ENCODE results near the gene SORBS1. TPM values are rescaled to one million over a fixed set of nuclear protein-coding genes. Genes with fewer than 3 reads are reported as not detected.

The SORBS1 gene
- total and polyA plus RNA-seq, 3 donors from 2014 or later = 34.4 to 46.6 (median 38.8) TPM

- DNase-seq = no peak
- H3K36me3 ChIP-seq (ENCODE audit: low read depth, missing control alignments) = no peaks in the 10 kb centered on the region
- WGBS, 2 donors = 84 to 85% methylated on average over 27 of the region's 27 CpGs
- TF ChIP-seq CTCF (IDR thresholded peaks at IDR 0.05) = no peak
- no peak for TF ChIP-seq POLR2A (IDR thresholded peaks at IDR 0.05)
- H3K27ac ChIP-seq = no peak overlapping the region
- H3K4me3 ChIP-seq = no peak overlapping the region
- intact Hi-C loops (cut with DNase I; ENCODE audit: low total_unique reads) = no loop called here
- peaks cover 4% of the 10 kb centered on the region for H3K4me1 ChIP-seq
- no peaks in the 10 kb centered on the region for H3K27me3 ChIP-seq
- H3K9me3 ChIP-seq = no peaks in the 10 kb centered on the region
Observed at GRCh38 chr10:95414016-95414830, 146.9 kb downstream of the SORBS1 start.

- no peak overlapping the region for H3K27ac ChIP-seq
- no peak overlapping the region for H3K4me3 ChIP-seq
- H3K4me1 ChIP-seq = peaks cover 4% of the 10 kb centered on the region
- TF ChIP-seq POLR2A (IDR thresholded peaks at IDR 0.05) (no peak), CTCF (IDR thresholded peaks at IDR 0.05) (no peak)
- no peaks in the 10 kb centered on the region for H3K36me3 ChIP-seq (ENCODE audit: low read depth, missing control alignments)
- no peak for DNase-seq
- 74 to 90% methylated on average over 5 of the region's 5 CpGs for WGBS, 2 donors
- intact Hi-C loops (cut with DNase I; ENCODE audit: low total_unique reads) = no loop called here
- H3K27me3 ChIP-seq = no peaks in the 10 kb centered on the region
- no peaks in the 10 kb centered on the region for H3K9me3 ChIP-seq
Observed at GRCh38 chr10:95413588-95413987, 147.6 kb downstream of the SORBS1 start.

- no peak for DNase-seq
Observed at GRCh38 chr10:95411635-95412034, 149.5 kb downstream of the SORBS1 start.

DNA sequence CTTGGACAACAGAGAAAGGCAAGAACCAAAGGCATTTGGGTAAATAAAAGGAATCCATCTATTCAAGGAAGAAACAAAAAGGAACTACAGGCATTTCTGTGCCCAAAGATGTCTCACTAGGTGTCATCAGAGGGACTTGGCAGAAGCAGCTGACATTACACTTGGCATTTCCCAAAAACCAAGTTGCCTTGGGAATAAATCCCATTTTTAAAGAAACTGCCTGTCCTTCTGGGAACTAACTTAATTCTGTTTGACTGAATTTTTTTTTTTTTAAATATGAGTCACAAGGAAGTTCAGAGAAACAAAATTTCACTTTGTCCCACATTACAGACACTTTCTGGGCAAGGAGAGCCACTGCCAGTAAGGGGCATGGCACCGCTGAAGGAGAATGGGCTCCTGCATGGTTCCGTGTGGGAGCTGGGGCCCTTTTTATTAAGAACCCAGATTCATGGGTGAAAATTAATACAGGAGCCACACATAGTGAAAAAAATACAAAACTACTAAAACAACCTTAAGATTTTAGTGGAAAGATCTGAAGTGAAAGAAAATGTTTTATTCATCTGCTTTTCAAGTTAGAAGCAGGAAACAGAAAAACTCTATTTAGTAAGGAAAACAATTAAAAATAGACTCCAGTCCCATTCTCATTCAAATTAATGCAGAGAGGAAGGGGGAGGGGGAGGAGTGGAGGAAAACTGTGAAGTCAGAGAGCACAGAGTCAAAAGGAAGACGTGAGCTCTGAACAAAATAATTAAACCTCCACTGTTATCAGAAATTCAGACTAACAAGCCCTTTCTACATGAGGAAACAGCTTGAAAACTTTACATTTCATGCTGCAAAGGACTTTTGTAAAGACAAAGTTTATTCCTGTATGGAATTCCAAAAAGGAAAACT is 151.9 kb downstream of the SORBS1 start:
- no peaks in the 10 kb centered on the region for H3K36me3 ChIP-seq (ENCODE audit: low read depth, missing control alignments)

More at GRCh38 chr10:95411635-95412034, 149.5 kb downstream of the SORBS1 start:
- Histone ChIP-seq H3K4me3 (no peak overlapping the region), H3K4me1 (peaks cover 8% of the 10 kb centered on the region), H3K27me3 (no peaks in the 10 kb centered on the region), H3K9me3 (no peaks in the 10 kb centered on the region), H3K36me3 (ENCODE audit: low read depth, missing control alignments) (no peaks in the 10 kb centered on the region), H3K27ac (no peak overlapping the region)
- intact Hi-C loops (cut with DNase I; ENCODE audit: low total_unique reads) = no loop called here
- WGBS, 2 donors = 83 to 94% methylated on average over 4 of the region's 4 CpGs
- TF ChIP-seq CTCF (IDR thresholded peaks at IDR 0.05) (no peak), POLR2A (IDR thresholded peaks at IDR 0.05) (no peak)

More for the DNA sequence above, 151.9 kb downstream of the SORBS1 start:
- intact Hi-C loops (cut with DNase I; ENCODE audit: low total_unique reads) = no loop called here
- DNase-seq = no peak
- Histone ChIP-seq H3K9me3 (no peaks in the 10 kb centered on the region), H3K27ac (peak overlapping the region in 1 of 2 donors; percentile 60), H3K4me3 (no peak overlapping the region), H3K27me3 (no peaks in the 10 kb centered on the region), H3K4me1 (peaks cover 5% of the 10 kb centered on the region)
- no peak for TF ChIP-seq CTCF (IDR thresholded peaks at IDR 0.05)
- no peak for TF ChIP-seq POLR2A (IDR thresholded peaks at IDR 0.05)
- 62 to 65% methylated on average over 3 of the region's 3 CpGs for WGBS, 2 donors

Measured in testis (tissue), 3 donors.